Measurements from ENCODE around the gene PLXND1.
"Not testable (repeated sequence)": the region's sequence is repeated elsewhere in the genome, so short reads cannot be mapped to it uniquely, and the experiment has no call there.

PLXND1 gene

DNA sequence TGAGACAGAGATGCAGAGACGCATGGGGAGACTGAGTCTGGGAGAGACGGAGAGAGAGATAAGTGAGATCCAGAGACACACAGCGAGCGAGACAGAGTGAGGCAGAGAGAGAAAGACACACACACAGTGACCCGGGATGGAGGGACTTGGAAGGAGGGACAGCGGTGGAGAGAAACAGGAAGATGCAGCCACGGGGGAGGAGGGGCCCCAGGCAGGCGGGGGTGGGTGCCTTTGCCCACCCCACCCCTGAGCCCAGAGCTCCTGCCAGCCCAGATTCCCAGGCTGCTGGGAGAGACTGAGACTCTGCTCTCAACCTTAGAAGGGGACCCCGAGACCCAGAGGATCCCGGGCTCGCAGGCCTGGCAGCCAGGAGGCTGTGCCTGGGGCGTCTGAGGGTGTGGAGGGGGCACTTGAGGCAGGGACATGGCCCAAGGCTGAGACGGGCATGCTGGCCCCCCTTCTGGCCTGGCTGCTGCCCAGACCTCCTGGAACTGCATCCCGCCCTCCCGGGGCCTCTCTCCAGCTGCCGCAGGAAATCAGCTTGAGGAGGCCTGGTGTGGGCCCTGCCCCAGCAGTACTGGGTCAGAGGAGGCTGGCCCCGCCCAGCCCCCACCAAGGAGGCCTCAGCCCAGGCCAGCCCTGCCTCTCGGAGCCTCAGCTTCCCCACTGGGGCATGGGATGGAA lies 45.4 kb downstream of the PLXND1 start:
- no peak for DNase-seq

DNA sequence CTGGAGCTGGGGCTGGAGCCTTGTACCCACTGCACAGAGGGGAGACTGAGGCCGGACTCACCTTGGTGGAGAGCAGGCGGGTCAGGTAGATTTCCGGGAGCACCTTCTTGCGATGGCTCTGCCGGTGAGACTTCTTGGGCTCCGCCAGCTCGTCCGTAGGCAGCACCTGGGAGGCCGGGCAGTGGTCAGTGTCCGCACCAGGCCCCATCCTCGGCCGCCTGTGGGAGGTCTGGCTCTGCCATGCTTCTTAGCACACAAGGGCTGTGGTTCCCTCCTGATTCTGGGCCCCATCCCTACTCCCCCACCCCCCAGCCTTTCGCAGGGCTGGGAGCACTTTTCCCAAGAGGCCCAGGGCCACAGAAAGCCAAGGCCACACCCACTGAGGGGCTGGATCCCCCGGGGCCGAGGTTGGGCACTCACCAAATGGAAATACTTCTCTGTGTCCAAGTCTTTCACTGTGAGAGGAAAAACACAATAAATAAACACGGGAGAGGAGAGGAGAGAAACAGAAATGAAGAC lies 46.1 kb downstream of the PLXND1 start:
- no peak for DNase-seq

DNA sequence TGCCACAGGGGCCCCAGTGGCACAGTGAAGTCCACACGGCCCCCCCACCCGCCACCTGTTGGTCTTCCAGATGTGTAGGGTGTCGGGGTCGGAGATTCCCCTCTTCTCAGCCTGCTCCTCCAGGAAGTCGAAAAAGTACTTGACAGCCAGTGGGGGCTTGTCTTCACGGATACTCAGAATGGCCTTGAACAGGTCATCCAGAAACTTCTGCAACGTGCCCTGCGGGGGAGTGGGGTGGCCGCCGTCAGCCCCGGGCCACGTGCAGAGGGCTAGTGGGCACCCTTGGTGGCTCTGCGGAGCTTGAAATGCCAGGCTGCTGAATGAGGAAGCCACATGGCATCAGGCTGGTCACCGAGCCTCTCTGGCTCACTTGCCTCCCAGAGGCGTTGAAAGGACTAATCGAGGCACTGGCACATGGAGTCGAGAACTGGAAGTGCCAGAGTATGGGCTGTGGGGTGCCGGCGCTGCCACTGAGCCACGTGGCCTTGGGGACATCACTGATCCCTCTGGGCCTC lies 46.9 kb downstream of the PLXND1 start:
- no peak for DNase-seq

- no peak for DNase-seq
These were observed 47.5 kb downstream of the PLXND1 start for GRCh38 chr3:129558772-129559564.

- no peak for DNase-seq
These were observed 48.2 kb downstream of the PLXND1 start for GRCh38 chr3:129558081-129558771.

- DNase-seq, result no peak
These were observed 49.0 kb downstream of the PLXND1 start for GRCh38 chr3:129557548-129557894.

DNA sequence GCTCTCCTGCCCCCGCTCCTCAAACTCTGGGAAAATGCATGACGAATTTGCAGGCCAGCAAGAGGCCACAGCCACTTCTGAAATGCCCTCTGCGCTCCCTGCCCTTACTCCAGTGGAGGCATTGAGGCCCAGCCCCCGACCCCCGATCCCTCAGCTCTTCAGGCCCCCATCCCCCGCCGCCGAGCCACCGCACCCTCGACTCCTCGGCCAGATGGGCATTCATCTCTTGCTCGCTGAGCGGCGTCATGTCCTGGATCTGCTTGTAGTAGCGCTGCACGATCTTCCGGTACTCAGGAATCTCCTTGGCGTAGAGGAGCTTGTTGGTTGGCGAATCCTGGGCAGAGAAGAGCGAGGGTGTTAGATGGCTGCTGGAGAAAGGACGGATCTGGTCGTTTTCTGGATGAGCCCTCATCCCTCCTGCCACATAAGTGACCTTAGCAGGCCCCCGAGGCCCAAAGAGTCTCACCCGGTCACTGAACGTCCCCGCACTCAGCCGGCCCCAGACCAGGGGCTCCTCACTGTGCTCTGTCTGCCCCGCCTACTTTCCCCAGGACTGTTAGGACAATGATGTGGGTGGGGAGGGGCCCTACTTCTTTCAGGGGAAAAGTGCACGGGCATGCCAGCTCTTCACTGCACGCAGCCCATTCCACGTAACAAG lies 49.5 kb downstream of the PLXND1 start:
- no peak for DNase-seq

- DNase-seq, result no peak
These were observed 50.1 kb downstream of the PLXND1 start for GRCh38 chr3:129556358-129556695.

GRCh38 chr3:129555616-129556357 lies 50.7 kb downstream of the PLXND1 start:
- no peak for DNase-seq

GRCh38 chr3:129555153-129555550 lies 51.3 kb downstream of the PLXND1 start:
- DNase-seq, result no peak

- DNase-seq, result no peak
These were observed 51.9 kb downstream of the PLXND1 start for GRCh38 chr3:129554356-129555152.

- peak; percentile 35 for DNase-seq
These were observed 52.8 kb downstream of the PLXND1 start for GRCh38 chr3:129553719-129554118.

DNA sequence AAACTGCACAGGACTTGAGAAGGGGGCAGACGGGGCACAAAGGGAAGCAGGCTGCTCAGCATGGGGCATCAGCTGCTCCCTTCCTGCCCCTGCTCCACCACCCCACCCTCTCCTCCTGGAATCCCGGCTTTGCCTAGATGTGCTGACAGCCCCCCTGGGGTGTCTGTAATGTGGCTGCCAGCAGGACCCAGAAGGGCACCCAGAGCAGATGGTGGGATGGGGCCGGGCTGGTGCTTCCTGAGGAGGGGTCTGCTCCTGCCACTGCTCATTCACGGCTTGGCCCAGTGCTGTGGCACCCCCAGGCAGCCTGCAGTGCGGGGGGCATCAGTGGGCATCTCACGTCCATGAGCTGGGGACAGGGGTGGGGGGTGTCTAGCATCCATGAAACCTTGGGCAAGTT lies 53.3 kb downstream of the PLXND1 start:
- DNase-seq, result no peak

GRCh38 chr3:129552287-129553050 lies 54.0 kb downstream of the PLXND1 start:
- DNase-seq, result no peak

GRCh38 chr3:129549805-129550204 lies 56.7 kb downstream of the PLXND1 start:
- no peak for DNase-seq

DNA sequence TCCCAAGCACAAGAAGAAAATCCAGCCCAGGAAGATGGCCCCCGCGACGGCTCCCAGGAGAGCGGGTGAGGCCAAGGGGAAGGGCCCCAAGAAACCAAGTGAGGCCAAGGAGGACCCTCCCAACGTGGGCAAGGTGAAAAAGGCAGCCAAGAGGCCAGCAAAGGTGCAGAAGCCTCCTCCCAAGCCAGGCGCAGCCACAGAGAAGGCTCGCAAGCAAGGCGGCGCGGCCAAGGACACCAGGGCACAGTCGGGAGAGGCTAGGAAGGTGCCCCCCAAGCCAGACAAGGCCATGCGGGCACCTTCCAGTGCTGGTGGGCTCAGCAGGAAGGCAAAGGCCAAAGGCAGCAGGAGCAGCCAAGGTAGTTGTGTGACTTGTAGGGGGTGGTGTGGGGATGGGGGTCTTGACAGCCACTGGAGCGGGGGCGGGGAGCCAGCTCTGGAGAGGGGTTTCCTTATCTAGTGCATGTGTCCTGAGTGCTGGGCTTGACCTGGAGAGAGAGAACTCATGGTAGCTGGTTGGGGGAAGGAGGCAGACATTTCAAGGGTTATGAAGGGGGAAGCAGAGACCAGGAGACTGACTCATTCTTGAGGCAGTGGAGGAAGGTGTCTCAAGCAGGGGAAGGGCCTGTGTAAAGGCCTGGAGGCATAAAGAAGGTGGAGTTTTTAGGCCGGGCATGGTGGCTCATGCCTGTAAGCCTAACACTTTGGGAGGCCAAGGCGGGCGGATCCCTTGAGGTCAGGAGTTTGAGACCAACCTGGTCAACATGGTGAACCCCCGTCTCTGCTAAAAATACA lies 57.3 kb downstream of the PLXND1 start:
- no peak for DNase-seq

DNA sequence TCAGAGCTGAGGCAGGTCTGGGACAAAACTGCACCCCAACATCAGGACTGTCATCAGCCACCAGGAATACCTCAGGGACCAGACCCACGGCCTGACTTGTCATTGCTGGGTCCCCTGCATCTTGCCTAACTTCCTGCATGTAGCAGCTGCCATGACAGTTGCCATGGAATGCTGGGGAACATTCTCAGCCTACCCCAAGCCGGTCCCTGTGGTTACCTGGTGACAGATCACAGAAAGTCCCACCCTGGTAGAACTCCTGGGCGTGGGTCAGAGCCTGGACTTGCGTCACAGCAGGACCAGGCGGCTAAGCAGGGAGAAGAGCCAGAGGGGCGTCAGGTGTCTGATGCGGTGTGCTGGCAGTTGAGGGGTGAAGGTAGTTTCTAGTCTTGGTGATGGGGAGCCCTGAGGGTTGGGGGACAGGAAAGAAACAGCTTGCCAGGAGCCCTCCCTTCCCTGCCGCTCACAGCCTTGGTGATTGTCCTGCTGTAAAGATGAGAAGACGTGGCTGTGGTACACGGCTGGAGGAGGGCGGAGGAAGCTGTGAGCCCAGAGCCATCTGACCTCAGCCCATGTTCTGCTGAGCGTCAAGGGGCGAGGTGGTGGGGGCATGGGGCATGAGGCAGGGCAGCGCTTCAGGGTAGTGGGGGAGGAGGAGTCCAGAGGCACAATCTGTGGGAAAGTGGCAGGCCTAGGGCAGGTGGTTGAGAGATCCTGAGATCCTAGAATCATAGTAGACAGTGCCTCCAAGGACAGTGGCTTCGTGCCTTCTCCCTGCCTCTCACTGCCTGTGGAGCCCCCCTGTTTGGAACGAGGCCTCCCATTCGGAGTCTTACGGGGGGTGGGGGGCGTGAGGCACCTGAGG lies 58.1 kb downstream of the PLXND1 start:
- DNase-seq, result no peak

- DNase-seq, result no peak
These were observed 59.2 kb downstream of the PLXND1 start for GRCh38 chr3:129547241-129547640.

DNA sequence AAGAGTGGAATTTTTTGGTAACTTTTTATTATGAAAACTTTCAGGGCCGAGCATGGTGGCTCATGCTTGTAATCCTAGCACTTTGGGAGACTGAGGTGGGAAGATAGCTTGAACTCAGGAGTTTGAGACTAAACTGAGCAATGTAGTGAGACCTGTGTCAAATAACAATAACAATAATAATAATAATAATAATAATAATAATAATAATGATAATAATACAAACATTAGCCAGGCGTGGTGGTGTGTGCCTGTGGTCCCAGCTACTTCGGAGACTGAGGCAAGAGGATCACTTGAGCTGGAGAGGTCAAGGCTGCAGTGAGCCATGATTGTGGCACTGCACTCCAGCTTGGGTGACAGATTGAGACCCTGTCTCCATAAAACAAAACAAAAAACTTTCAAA lies 60.5 kb downstream of the PLXND1 start:
- DNase-seq, result not testable (repeated sequence)

Measured in stimulated activated CD8-positive, alpha-beta memory T cell treated with anti-CD3 and anti-CD28 coated beads, Interleukin-4, amount 100 ng/mL, for 48 hours (primary cell).